Astrocyte of the spinal cord (primary cell): ENCODE data around the gene GRIK5.

ENCODE experiments used
- DNase-seq: peaks from one replicate; pipeline ENCODE4 v3.0.0; 2011; ENCODE audit warnings: low read depth, low spot score
- H3K4me3 ChIP-seq: 2 replicates; pipeline ENCODE4 v1.5.1; 2011; ENCODE audit warnings: low read depth, mild to moderate bottlenecking, low read length, moderate library complexity
- in situ Hi-C: cut with HindIII; loops from 2 replicates; pipeline ENCODE4 v1.10.0; 2017; ENCODE audit warnings: low sequenced_read_pairs
- TF ChIP-seq, protein P1 (sequence below): IDR thresholded peaks from 2 replicates; pipeline ENCODE4 v1.5.1; 2012; ENCODE audit warnings: low read depth, mild to moderate bottlenecking, low read length, inconsistent platforms

GRIK5 gene

GRCh38 chr19:41978470-41978869 is 91.5 kb downstream of the GRIK5 start:
- DNase-seq = no peak
- in situ Hi-C loops = no loop called here
- TF ChIP-seq, protein P1, sequence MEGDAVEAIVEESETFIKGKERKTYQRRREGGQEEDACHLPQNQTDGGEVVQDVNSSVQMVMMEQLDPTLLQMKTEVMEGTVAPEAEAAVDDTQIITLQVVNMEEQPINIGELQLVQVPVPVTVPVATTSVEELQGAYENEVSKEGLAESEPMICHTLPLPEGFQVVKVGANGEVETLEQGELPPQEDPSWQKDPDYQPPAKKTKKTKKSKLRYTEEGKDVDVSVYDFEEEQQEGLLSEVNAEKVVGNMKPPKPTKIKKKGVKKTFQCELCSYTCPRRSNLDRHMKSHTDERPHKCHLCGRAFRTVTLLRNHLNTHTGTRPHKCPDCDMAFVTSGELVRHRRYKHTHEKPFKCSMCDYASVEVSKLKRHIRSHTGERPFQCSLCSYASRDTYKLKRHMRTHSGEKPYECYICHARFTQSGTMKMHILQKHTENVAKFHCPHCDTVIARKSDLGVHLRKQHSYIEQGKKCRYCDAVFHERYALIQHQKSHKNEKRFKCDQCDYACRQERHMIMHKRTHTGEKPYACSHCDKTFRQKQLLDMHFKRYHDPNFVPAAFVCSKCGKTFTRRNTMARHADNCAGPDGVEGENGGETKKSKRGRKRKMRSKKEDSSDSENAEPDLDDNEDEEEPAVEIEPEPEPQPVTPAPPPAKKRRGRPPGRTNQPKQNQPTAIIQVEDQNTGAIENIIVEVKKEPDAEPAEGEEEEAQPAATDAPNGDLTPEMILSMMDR = no peak
- no peak overlapping the region for H3K4me3 ChIP-seq

- TF ChIP-seq, protein P1 = no peak
- in situ Hi-C loops = no loop called here
- no peak overlapping the region for H3K4me3 ChIP-seq
- DNase-seq = no peak
These were observed 92.1 kb downstream of the GRIK5 start for GRCh38 chr19:41977916-41978315.

DNA sequence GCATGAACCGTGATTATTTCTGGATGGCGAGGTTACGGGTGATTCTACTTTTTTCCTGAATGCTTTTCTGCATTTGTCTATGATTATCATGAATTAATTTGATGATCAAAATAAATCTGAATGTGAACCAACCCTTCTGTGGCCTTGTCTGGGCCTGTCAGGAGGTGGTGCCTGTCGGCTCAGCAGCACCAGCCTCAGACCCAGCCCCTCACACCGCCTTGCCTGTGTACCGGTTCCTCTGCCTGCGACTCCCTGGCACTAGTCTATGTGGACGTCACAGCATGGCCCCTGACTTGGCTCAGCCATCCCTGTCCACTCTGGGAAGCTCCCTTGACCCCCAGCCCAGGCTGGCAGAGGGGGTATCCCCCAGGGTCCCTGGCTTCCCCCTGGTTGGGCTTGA is 95.4 kb downstream of the GRIK5 start:
- DNase-seq = no peak
- in situ Hi-C loops = no loop called here
- TF ChIP-seq, protein P1 = no peak
- H3K4me3 ChIP-seq = no peak overlapping the region

DNA sequence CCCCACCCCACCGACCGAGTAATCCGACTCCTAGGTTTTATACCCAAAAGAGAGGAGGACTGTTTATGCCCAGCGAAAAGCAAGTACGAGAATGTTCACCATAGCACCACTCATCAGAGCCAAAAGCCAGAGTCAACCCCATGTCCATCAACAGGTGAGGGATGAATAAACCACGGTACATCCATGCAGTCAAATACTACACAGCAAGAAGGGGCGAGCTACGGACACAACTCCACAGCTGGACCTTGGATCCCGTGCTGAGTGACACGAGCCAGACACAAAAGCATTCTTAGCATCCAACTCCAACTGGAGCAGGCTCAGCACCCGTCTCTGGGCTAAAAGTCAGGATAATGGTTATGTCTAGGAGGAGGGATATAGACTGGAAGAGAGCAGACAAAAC is 98.6 kb downstream of the GRIK5 start:
- in situ Hi-C loops = no loop called here
- DNase-seq = no peak
- TF ChIP-seq, protein P1 = no peak
- H3K4me3 ChIP-seq = no peak overlapping the region

DNA sequence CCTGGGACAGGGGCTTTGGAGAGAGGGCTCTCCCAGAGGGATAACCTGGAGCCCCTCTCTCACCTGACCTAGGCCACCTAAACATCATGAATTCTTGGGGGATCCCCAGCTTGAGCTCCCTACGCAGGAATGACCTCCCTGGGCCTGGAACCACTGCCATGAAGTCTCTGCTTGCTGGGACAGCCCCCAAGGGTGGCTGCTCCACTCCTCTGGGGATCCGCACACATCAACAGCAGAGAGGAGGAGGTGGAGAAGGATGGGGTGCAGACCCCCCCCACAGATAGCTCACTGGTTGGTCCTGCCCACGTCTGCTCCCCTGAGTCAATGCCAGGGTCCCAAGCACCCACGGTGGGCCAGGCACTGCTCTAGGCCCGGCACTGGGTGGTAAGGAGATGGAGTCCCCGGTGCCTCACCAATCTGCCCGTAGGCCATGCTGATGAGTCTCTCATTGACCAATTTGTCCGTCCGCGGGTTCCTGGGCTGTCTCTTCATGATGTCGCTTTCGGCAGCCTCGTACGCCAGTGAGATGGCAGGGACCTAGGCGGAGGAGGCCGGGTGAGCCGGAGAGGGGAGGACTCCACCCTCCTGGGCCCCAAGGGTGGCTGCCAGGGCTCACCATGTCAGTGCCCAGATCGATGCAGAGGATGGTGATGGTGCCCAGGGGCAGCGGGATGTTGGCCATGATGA is 100.1 kb downstream of the GRIK5 start:
- in situ Hi-C loops = no loop called here
- H3K4me3 ChIP-seq = no peak overlapping the region
- DNase-seq = no peak
- TF ChIP-seq, protein P1 = no peak

DNA sequence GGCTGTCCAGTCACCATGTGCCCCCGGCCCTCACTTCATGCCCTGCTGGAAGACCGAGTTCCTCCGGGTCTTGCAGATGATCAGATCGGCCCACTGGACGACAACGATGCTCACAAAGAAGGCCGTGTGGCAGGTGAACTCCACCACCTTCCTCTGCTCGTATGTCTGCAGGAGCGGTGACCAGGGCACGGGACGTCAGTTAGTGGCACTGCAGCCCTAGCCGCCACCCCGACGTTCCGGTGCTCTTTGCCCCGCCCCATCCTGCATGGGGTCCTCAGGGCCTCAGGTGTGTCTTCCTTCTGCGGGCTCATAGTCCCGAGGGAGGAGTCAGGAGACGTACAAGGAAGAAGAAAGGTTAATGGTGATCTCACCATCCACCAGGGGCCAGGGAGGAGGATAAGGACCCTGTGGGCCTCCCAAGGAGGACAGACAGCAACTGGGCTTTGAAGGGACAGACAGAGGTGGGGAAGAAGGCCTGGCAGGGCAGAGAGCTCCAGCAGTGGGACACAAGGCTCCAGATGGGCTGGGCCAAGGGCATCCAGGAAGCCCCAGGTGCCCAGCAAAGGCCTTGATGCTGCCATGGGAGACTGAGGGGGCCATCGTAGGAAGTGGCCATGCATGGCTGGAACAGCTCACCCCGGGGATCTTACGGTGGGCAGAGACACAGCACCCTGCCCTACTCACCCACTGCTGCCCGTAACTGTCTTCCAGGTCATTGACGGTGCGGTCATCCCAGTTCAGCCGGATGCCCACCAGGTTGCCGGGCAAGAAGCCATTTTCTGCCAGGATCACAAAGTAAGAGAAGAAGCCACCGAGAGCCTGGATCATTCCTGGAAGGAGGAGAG is 101.0 kb downstream of the GRIK5 start:
- DNase-seq = no peak
- in situ Hi-C loops = no loop called here
- TF ChIP-seq, protein P1 = no peak
- no peak overlapping the region for H3K4me3 ChIP-seq
